Naive thymus-derived CD4-positive, alpha-beta T cell (primary cell): Measurements from ENCODE around the gene SMR3B. TPM values are rescaled to one million over a fixed set of nuclear protein-coding genes. Genes with fewer than 3 reads are reported as not detected.

Experiments
- ATAC-seq: fragments of 150-1000 bp; cut with Tn5 transposase; 2 replicates; pipeline ENCODE4 v1.10.0; 2021; ENCODE audit warnings: mild to moderate bottlenecking, moderate library complexity
- CTCF ChIA-PET: fragments of 350-600 bp; sonication (Branson Sonifier 250); formaldehyde crosslinking; loops from one replicate; lab custom pipeline; 2021; ENCODE audit warnings: antibody characterized with exemption; lab: Charles Lee
- POLR2A ChIA-PET: fragments of 350-600 bp; sonication (Branson Sonifier 250); formaldehyde crosslinking; loops from one replicate; lab custom pipeline; 2021; ENCODE audit warnings: antibody characterized with exemption, inconsistent platforms; lab: Charles Lee
- DNase-seq, 9 donors: peaks; one replicate each; pipeline versions ENCODE4 v3.0.0 to v3.0.0-alpha.2; 2020 to 2022; ENCODE audit warnings: mixed read lengths in 1 of 9
- H3K27ac ChIP-seq: one replicate; pipeline ENCODE4 v1.7.0; 2013; ENCODE audit warnings: mild to moderate bottlenecking, low read depth, low read length, moderate library complexity
- H3K27me3 ChIP-seq, 2 donors: one replicate each; pipeline ENCODE4 v1.7.0; 2013; ENCODE audit warnings: low read length in 2 of 2, mild to moderate bottlenecking in 2 of 2, moderate library complexity in 2 of 2; ENCODE audit not compliant: control insufficient read depth in 2 of 2, insufficient read depth in 2 of 2
- H3K36me3 ChIP-seq, 3 experiments: 1 replicate in 2 of 3; 2 replicates in 1 of 3; pipeline ENCODE4 v1.7.0; 2013; ENCODE audit warnings: low read length in 3 of 3, mild to moderate bottlenecking in 3 of 3, moderate library complexity in 1 of 3; ENCODE audit not compliant: insufficient read depth in 3 of 3, control insufficient read depth in 2 of 3
- H3K4me1 ChIP-seq, 2 donors: one replicate each; pipeline ENCODE4 v1.7.0; 2013; ENCODE audit warnings: low read length in 2 of 2, mild to moderate bottlenecking in 2 of 2, moderate library complexity in 1 of 2; ENCODE audit not compliant: control insufficient read depth in 2 of 2, insufficient read depth in 2 of 2
- H3K4me3 ChIP-seq: 2 replicates; pipeline ENCODE4 v1.7.0; 2013; ENCODE audit warnings: mild to moderate bottlenecking, low read length
- H3K9me3 ChIP-seq, 3 experiments: 1 replicate in 2 of 3; 2 replicates in 1 of 3; pipeline ENCODE4 v1.7.0; 2013; ENCODE audit warnings: low read length in 3 of 3; ENCODE audit not compliant: control insufficient read depth in 2 of 3
- H3K27ac Mint-ChIP-seq, 9 donors: one replicate each; pipeline ENCODE4 v1.8.0; 2020 to 2022; ENCODE audit warnings: mixed read lengths in 9 of 9, mild to moderate bottlenecking in 8 of 9, moderate library complexity in 5 of 9, inconsistent platforms in 2 of 9
- H3K27me3 Mint-ChIP-seq, 5 donors: one replicate each; pipeline ENCODE4 v1.8.0; 2021 to 2022; ENCODE audit warnings: mixed read lengths in 5 of 5, mild to moderate bottlenecking in 1 of 5
- H3K36me3 Mint-ChIP-seq, 5 donors: one replicate each; pipeline ENCODE4 v1.8.0; 2020 to 2022; ENCODE audit warnings: mixed read lengths in 5 of 5, mild to moderate bottlenecking in 3 of 5, inconsistent platforms in 1 of 5
- H3K4me1 Mint-ChIP-seq, 7 donors: one replicate each; pipeline ENCODE4 v1.8.0; 2020 to 2022; ENCODE audit warnings: mixed read lengths in 7 of 7, mild to moderate bottlenecking in 3 of 7, inconsistent platforms in 1 of 7
- H3K4me3 Mint-ChIP-seq, 10 donors: one replicate each; pipeline ENCODE4 v1.8.0; 2020 to 2022; ENCODE audit warnings: mild to moderate bottlenecking in 10 of 10, mixed read lengths in 10 of 10, moderate library complexity in 6 of 10, inconsistent platforms in 2 of 10
- H3K9me3 Mint-ChIP-seq, 11 donors: one replicate each; pipeline ENCODE4 v1.8.0; 2020 to 2022; ENCODE audit warnings: mixed read lengths in 11 of 11, mild to moderate bottlenecking in 4 of 11, inconsistent platforms in 1 of 11, moderate library complexity in 1 of 11
- intact Hi-C, 2 donors: fragments of 100-400 bp; cut with micrococcal nuclease; formaldehyde crosslinking; loops; one replicate each; pipeline ENCODE4 v1.15.1; 2023
- polyA plus RNA-seq, 2 donors: library from polyadenylated mRNA; unstranded; fragments of 300-500 nt; fragmentation: Illumina TruSeq; gene quantifications; one replicate each; pipeline ENCODE4 v1.2.3, GENCODE V29; 2021
- total RNA-seq, 6 experiments: library from RNA in 5 of 6; stranded (reverse) in 5 of 6; gene quantifications; 1 replicate in 5 of 6; 2 replicates in 1 of 6; pipeline ENCODE4 v1.2.3 and lab custom pipeline; 2021 to 2026

Gene SMR3B
- total and polyA plus RNA-seq, 7 experiments from 2014 or later: not detected

DNA sequence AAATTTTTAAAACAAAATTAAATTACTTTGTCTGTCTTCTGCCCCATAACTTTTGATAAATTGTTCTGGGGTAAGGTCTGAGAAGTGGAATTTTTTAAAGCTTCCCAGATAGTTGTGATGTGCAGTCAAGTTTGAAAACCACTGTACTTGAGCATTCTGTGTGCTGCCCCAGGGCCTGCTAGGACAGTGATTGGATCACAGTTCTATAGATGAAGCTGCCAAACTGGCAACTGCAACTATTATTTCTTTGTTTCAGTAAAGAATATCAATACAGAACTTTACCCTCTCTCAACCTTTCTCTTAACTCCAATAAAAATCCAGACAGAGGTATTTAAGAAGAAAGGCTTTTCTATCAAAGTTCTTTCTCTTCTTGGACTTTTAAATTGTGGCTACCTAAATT is 14.6 kb downstream of the SMR3B start, which contains the start of gene OPRPN:
TSS of gene OPRPN (plus strand) at position 361 of the 400 bp plus-strand sequence. CDS start 1,346 bp downstream, outside the sequence.
- H3K4me3 Mint-ChIP-seq: no peak within 1 kb of the TSS
- no peaks in the 10 kb centered on the region for H3K36me3 Mint-ChIP-seq
- Histone ChIP-seq H3K36me3 (no peaks in the 10 kb centered on the region), H3K9me3 (no peaks in the 10 kb centered on the region), H3K4me1 (no peaks in the 10 kb centered on the region), H3K27ac (no peak within 1 kb of the TSS), H3K4me3 (no peak within 1 kb of the TSS), H3K27me3 (no peaks in the 10 kb centered on the region)
- H3K4me1 Mint-ChIP-seq: peaks cover 0 to 2% (median 0%) of the 10 kb centered on the region in 7 donors
- H3K27me3 Mint-ChIP-seq: no peaks in the 10 kb centered on the region
- DNase-seq (no peak), ATAC-seq (no peak)
- H3K9me3 Mint-ChIP-seq: peaks cover 0 to 1% (median 0%) of the 10 kb centered on the region in 11 donors
- CTCF ChIA-PET: no interaction called here
- H3K27ac Mint-ChIP-seq: no peak within 1 kb of the TSS
- intact Hi-C loops: no loop called here
- POLR2A ChIA-PET: no interaction called here

DNA sequence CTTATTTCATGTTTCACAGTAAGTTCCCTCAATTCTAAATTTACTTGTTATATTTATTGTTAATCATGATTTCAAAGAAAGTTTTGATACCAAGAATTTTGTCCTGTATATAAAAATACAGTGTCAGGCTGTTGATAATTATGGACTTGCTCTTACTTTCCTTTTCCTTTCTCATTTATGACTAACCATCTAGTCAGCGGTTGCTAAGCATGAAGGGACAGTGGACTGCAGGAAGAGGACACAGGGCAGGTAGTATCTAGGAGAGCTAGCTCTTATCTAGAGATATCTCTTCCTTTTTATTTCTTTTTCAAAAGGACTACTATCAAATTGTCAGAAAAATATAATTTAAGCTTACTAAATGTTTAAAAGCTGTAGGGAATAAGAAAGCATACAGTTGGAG is 16.4 kb downstream of the SMR3B start:
- intact Hi-C loops: no loop called here
- CTCF ChIA-PET: no interaction called here
- Mint-ChIP-seq H3K4me1 (no peaks in the 10 kb centered on the region), H3K27ac (no peak overlapping the region), H3K27me3 (peaks cover 0 to 5% (median 0%) of the 10 kb centered on the region in 5 donors), H3K36me3 (no peaks in the 10 kb centered on the region), H3K4me3 (no peak overlapping the region), H3K9me3 (peaks cover 0 to 3% (median 0%) of the 10 kb centered on the region in 11 donors)
- no peaks in the 10 kb centered on the region for H3K4me1 ChIP-seq
- no peaks in the 10 kb centered on the region for H3K36me3 ChIP-seq
- H3K9me3 ChIP-seq: no peaks in the 10 kb centered on the region
- no peaks in the 10 kb centered on the region for H3K27me3 ChIP-seq
- H3K4me3 ChIP-seq: no peak overlapping the region
- ATAC-seq: no peak
- H3K27ac ChIP-seq: no peak overlapping the region
- no peak for DNase-seq
- POLR2A ChIA-PET: no interaction called here

GRCh38 chr4:70402762-70403161 is 19.8 kb downstream of the SMR3B start:
- ChIA-PET CTCF (no interaction called here), POLR2A (no interaction called here)
- ATAC-seq: no peak
- Histone ChIP-seq H3K4me3 (no peak overlapping the region), H3K9me3 (no peaks in the 10 kb centered on the region), H3K4me1 (no peaks in the 10 kb centered on the region), H3K27ac (no peak overlapping the region), H3K27me3 (no peaks in the 10 kb centered on the region), H3K36me3 (no peaks in the 10 kb centered on the region)
- Mint-ChIP-seq H3K27me3 (peaks cover 0 to 7% (median 0%) of the 10 kb centered on the region in 5 donors), H3K4me3 (no peak overlapping the region), H3K27ac (no peak overlapping the region), H3K36me3 (no peaks in the 10 kb centered on the region), H3K9me3 (peaks cover 0 to 5% (median 0%) of the 10 kb centered on the region in 11 donors), H3K4me1 (no peaks in the 10 kb centered on the region)
- intact Hi-C loops: no loop called here
- no peak for DNase-seq

DNA sequence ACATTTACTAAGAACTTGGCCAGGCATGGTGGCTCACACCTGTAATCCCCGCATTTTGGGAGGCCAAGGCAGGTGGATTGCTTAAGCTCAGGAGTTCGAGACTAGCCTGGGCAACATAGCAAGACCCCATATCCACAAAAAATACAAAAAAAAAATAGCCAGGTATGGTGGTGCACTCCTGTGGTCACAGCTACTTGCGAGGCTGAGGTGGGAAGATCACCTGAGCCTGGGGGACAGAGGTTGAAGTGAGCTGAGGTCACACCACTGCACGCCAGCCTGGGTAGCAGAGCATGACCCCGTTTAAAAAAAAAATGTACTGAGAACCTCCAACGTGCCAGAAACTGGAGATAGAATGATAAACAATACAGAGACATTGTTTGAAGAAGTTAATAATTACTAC is 22.8 kb downstream of the SMR3B start:
- DNase-seq: no peak
- Mint-ChIP-seq H3K27ac (no peak overlapping the region), H3K4me3 (no peak overlapping the region), H3K4me1 (no peaks in the 10 kb centered on the region), H3K36me3 (no peaks in the 10 kb centered on the region), H3K9me3 (peaks cover 0 to 8% (median 0%) of the 10 kb centered on the region in 11 donors), H3K27me3 (peaks cover 0 to 7% (median 0%) of the 10 kb centered on the region in 5 donors)
- Histone ChIP-seq H3K4me1 (no peaks in the 10 kb centered on the region), H3K9me3 (no peaks in the 10 kb centered on the region), H3K27ac (no peak overlapping the region), H3K36me3 (no peaks in the 10 kb centered on the region), H3K27me3 (no peaks in the 10 kb centered on the region), H3K4me3 (no peak overlapping the region)
- POLR2A ChIA-PET: no interaction called here
- no peak for ATAC-seq
- intact Hi-C loops: no loop called here
- CTCF ChIA-PET: no interaction called here

DNA sequence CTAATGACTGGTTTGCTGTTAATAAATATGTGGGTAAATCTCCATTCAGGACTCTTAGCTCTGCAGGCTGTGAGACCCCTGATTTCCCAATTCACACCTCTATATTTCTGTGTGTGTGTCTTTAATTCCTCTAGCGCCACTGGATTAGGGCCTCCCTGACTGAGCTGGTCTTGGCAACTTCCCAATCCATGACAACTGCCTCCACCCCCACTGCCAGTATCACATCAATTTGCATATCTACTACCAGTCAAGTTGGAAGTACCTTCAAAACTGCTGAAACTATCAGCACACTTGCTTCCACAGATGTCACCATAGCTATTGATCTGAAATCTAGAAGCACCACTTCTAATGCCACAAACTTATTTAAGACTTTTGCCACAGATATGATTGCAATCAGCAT is 42.4 kb downstream of the SMR3B start:
- intact Hi-C loops: no loop called here
- ChIA-PET CTCF (no interaction called here), POLR2A (no interaction called here)
- no peak for DNase-seq
- Histone ChIP-seq H3K36me3 (no peaks in the 10 kb centered on the region), H3K27me3 (no peaks in the 10 kb centered on the region), H3K4me3 (no peak overlapping the region), H3K27ac (no peak overlapping the region), H3K9me3 (no peaks in the 10 kb centered on the region), H3K4me1 (no peaks in the 10 kb centered on the region)
- H3K27ac Mint-ChIP-seq: no peak overlapping the region
- peaks cover 0 to 11% (median 6%) of the 10 kb centered on the region in 5 donors for H3K27me3 Mint-ChIP-seq
- H3K4me1 Mint-ChIP-seq: no peaks in the 10 kb centered on the region
- H3K36me3 Mint-ChIP-seq: peaks cover 0 to 4% (median 0%) of the 10 kb centered on the region in 5 donors
- no peak for ATAC-seq
- H3K4me3 Mint-ChIP-seq: no peak overlapping the region
- peaks cover 0 to 21% (median 7%) of the 10 kb centered on the region in 11 donors for H3K9me3 Mint-ChIP-seq

- peaks cover 0 to 11% (median 6%) of the 10 kb centered on the region in 5 donors for H3K27me3 Mint-ChIP-seq
- no peaks in the 10 kb centered on the region for H3K4me1 ChIP-seq
- no peak for DNase-seq
- no peaks in the 10 kb centered on the region for H3K36me3 ChIP-seq
- H3K9me3 ChIP-seq: no peaks in the 10 kb centered on the region
- intact Hi-C loops: no loop called here
- peaks cover 0 to 21% (median 5%) of the 10 kb centered on the region in 11 donors for H3K9me3 Mint-ChIP-seq
- no peak overlapping the region for H3K27ac Mint-ChIP-seq
- no peak for ATAC-seq
- POLR2A ChIA-PET: no interaction called here
- peaks cover 0 to 4% (median 0%) of the 10 kb centered on the region in 5 donors for H3K36me3 Mint-ChIP-seq
- H3K4me3 Mint-ChIP-seq: no peak overlapping the region
- CTCF ChIA-PET: interaction anchor here (0.7 kb wide), 1 partner anchor 1060 kb away, joined by 3 read pairs; no protein-coding TSS in a partner anchor
- H3K27ac ChIP-seq: no peak overlapping the region
- H3K4me3 ChIP-seq: no peak overlapping the region
- H3K27me3 ChIP-seq: no peaks in the 10 kb centered on the region
- H3K4me1 Mint-ChIP-seq: no peaks in the 10 kb centered on the region
These were observed 43.9 kb downstream of the SMR3B start for GRCh38 chr4:70426789-70427188.

- H3K27me3 ChIP-seq: peaks cover 0 to 4% of the 10 kb centered on the region in 2 donors
- H3K36me3 ChIP-seq: no peaks in the 10 kb centered on the region
- no peaks in the 10 kb centered on the region for H3K4me1 ChIP-seq
- ATAC-seq (no peak), DNase-seq (no peak)
- no peak overlapping the region for H3K4me3 Mint-ChIP-seq
- H3K4me1 Mint-ChIP-seq: no peaks in the 10 kb centered on the region
- no peaks in the 10 kb centered on the region for H3K9me3 ChIP-seq
- H3K27me3 Mint-ChIP-seq: peaks cover 0 to 15% (median 11%) of the 10 kb centered on the region in 5 donors
- ChIA-PET CTCF (no interaction called here), POLR2A (no interaction called here)
- no peak overlapping the region for H3K4me3 ChIP-seq
- peaks cover 0 to 10% (median 6%) of the 10 kb centered on the region in 11 donors for H3K9me3 Mint-ChIP-seq
- intact Hi-C loops: no loop called here
- H3K36me3 Mint-ChIP-seq: no peaks in the 10 kb centered on the region
- H3K27ac Mint-ChIP-seq: no peak overlapping the region
- H3K27ac ChIP-seq: no peak overlapping the region
These were observed 54.3 kb downstream of the SMR3B start for GRCh38 chr4:70437197-70437596.
